Metanephros (tissue), 2 donors: Measurements from ENCODE around the gene DYNLT3. TPM values are rescaled to one million over a fixed set of nuclear protein-coding genes. Genes with fewer than 3 reads are reported as not detected.

Experiments used
- small RNA-seq: library from RNA; depleted of rRNA; stranded (forward); fragments of <200 nt; gene quantifications from one replicate; pipeline ENCODE3, GENCODE V24; 2014; ENCODE audit warnings: low replicate concordance
- total RNA-seq: library from RNA; depleted of rRNA; stranded (reverse); fragments of >200 nt; gene quantifications from one replicate; pipeline ENCODE4 v1.2.3, GENCODE V29; 2014

Gene DYNLT3
- 23.1 TPM for total RNA-seq

GRCh38 chrX:37846934-37847732 is at the start of gene DYNLT3:
Gene DYNLT3, minus strand, starts transcription at chrX:37847571. Its CDS starts 61 bp downstream, at chrX:37847510.

Small RNAs within 50 kb of the gene (small RNA-seq; reads per million reads assigned to genes)
- not detected for gene RNU6-49P

Other genes starting within 250 kb of the DYNLT3 start
- 7.8 TPM for gene XK, start 161.8 kb downstream of the DYNLT3 start, total RNA-seq
- 27.5 TPM for gene CYBB, start 67.5 kb downstream of the DYNLT3 start, total RNA-seq
- 1.6 TPM for gene SYTL5, start 159.0 kb upstream of the DYNLT3 start, total RNA-seq